HG03095 (cell line): ENCODE measurements around the gene RAB32.
"Not testable (repeated sequence)": the region's sequence is repeated elsewhere in the genome, so short reads cannot be mapped to it uniquely, and the experiment has no call there.

Experiments
- ATAC-seq: cut with Tn5 transposase; IDR thresholded peaks from one replicate; pipeline ENCODE4 v1.9.1; 2021; ENCODE audit warnings: moderate library complexity; ENCODE audit not compliant: unreplicated experiment

The RAB32 gene

GRCh38 chr6:146543211-146543939, at the start of gene RAB32:
Gene RAB32, plus strand, starts transcription at chr6:146543833. Its CDS starts 39 bp downstream, at chr6:146543872.
- ATAC-seq = peak; percentile 64

GRCh38 chr6:146498309-146498708, 45.3 kb upstream of the RAB32 start:
- ATAC-seq = no peak

- no peak for ATAC-seq
Observed at GRCh38 chr6:146503096-146503495, 40.5 kb upstream of the RAB32 start.

- ATAC-seq = no peak
Observed at GRCh38 chr6:146515212-146515611, 28.4 kb upstream of the RAB32 start.

GRCh38 chr6:146526192-146526591, 17.4 kb upstream of the RAB32 start:
- no peak for ATAC-seq

- ATAC-seq = no peak
Observed at GRCh38 chr6:146532702-146533101, 10.9 kb upstream of the RAB32 start.

- ATAC-seq = no peak
Observed at GRCh38 chr6:146542881-146543210, 787 bp upstream of the RAB32 start.

- ATAC-seq = no peak
Observed at GRCh38 chr6:146543940-146544615, 445 bp downstream of the RAB32 start.

GRCh38 chr6:146544616-146545182, 1.1 kb downstream of the RAB32 start:
- no peak for ATAC-seq

GRCh38 chr6:146545581-146545980, 1.9 kb downstream of the RAB32 start:
- ATAC-seq = no peak

- no peak for ATAC-seq
Observed at GRCh38 chr6:146546443-146547043, 2.9 kb downstream of the RAB32 start.

- no peak for ATAC-seq
Observed at GRCh38 chr6:146547889-146548288, 4.3 kb downstream of the RAB32 start.

GRCh38 chr6:146548898-146549374, 5.3 kb downstream of the RAB32 start:
- ATAC-seq = no peak

- ATAC-seq = no peak
Observed at GRCh38 chr6:146550911-146551310, 7.3 kb downstream of the RAB32 start.

GRCh38 chr6:146551545-146551944, 7.9 kb downstream of the RAB32 start:
- no peak for ATAC-seq

- ATAC-seq = no peak
Observed at GRCh38 chr6:146553377-146554135, 9.9 kb downstream of the RAB32 start.

- no peak for ATAC-seq
Observed at GRCh38 chr6:146560607-146561006, 17.0 kb downstream of the RAB32 start.

- ATAC-seq = not testable (repeated sequence)
Observed at GRCh38 chr6:146566661-146567060, 23.0 kb downstream of the RAB32 start.

GRCh38 chr6:146568619-146569018, 25.0 kb downstream of the RAB32 start:
- ATAC-seq = not testable (repeated sequence)

GRCh38 chr6:146574211-146574610, 30.6 kb downstream of the RAB32 start:
- no peak for ATAC-seq

GRCh38 chr6:146578054-146578453, 34.4 kb downstream of the RAB32 start:
- ATAC-seq = no peak
